Stimulated activated CD8-positive, alpha-beta memory T cell treated with anti-CD3 and anti-CD28 coated beads, Interleukin-12 subunit alpha, Interleukin-12 subunit beta, amount 100 ng/mL, for 24 hours (primary cell): ENCODE data around the gene CDC42SE2.
"Not testable (repeated sequence)": the region's sequence is repeated elsewhere in the genome, so short reads cannot be mapped to it uniquely, and the experiment has no call there.

Source experiments
- DNase-seq: peaks from one replicate; pipeline ENCODE4 v3.0.0-alpha.2; 2020; ENCODE audit errors: extremely low read depth

Gene CDC42SE2

DNA sequence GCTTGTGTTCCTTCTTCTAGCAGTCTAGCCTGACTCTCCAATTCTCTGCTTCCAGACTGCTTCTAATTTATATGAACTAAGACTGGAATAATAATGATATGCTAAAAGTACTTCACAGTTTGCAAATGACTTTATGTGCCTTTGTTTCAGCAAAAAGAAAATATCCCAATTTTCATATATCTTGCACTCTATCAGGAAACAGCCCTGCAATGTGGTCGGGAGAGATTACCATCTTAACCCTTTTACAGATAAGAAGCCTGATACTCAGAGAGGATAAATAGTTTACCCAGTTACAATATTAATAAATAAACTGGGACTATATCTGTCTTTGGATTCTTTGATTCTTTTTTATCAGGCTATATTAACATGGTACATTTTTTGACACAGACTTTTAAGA, 126.0 kb downstream of the CDC42SE2 start:
- no peak for DNase-seq

DNA sequence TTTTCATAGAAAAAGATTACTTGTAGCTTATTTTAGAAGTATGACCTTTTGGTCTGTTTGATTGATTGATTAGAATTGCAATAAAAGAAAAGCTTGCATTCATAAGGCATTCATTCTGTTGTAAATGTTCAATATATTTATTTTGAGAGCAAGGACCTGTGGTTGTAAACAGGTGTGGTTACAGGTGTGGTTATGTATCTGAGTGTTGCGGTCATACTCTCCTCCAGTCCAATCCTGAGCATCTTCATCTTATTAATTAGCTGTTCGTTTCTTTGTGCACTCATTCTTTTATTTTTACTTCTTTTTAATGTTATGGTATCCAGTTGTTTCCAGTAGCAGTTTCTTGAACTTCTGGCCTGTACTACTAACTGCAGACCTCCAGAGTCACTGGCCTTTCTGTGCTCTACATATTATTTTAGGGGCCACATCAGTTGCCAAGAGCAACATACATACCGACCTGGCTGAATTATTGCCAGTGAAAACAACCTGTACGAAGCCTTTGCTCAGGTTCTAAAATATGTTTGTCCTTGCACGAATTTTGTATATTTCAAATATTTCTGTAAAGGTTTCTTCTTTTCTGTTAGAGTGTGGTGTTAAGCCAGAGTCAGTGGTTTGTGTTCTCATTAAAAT, 128.7 kb downstream of the CDC42SE2 start:
- no peak for DNase-seq

DNA sequence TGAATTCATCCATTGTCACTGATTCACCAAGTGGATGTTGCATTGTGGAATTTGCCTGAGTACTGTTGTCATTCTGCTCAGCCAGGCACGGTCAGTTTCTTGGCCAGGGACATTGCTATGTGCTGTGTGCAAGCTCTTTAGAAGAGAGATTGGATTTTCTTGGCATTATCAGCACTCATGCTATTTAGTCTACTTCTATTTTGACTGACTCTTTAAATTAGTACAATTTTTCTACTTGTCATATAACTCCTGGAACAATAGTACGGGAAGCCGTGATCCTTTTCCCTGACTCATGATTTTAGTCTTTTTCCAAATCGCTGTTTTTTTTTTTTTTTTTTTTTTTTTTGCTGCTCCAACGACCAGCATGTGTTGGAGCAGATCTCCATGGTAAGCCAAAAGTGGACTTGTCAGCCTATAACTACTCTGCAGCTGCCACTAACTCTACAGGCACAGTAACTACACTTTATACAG, 129.7 kb downstream of the CDC42SE2 start:
- DNase-seq: no peak

DNA sequence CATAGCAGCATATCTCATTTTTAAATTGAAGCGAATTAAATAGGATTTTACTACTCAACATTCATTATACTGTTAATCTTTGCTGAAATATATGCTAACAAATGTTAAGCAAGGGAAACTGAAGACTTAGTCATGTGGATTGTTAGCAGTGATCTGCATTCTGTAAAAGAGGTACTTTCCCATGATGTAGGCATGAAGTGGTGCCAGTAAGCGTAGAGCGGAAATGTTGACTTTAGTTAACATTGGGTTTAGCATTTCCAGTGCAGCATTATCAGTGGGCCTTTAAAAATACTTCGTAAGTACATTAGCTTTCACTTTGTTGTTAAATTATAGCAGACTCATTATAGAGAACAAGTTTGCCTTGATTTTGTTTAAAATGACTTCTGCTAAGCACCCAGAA, 130.3 kb downstream of the CDC42SE2 start:
- DNase-seq: no peak

DNA sequence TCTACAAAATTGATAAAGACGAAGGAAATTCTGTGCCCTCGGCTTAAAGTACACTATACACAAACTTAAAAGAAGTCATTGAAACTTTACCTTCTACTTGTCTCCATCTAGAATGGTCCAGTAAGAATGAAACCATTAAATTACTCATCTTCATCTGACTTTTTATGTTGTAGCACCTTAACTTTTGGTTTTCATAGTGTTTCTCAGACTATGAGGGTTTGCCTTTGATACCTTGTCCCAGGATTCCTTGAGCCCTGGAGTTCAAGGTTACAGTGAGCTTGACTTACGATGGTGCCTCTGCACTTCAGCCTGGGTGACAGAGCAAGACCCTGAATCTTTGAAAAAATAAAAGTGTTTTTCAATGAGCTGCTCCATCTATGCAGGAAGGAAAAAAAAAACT, 132.2 kb downstream of the CDC42SE2 start:
- no peak for DNase-seq

DNA sequence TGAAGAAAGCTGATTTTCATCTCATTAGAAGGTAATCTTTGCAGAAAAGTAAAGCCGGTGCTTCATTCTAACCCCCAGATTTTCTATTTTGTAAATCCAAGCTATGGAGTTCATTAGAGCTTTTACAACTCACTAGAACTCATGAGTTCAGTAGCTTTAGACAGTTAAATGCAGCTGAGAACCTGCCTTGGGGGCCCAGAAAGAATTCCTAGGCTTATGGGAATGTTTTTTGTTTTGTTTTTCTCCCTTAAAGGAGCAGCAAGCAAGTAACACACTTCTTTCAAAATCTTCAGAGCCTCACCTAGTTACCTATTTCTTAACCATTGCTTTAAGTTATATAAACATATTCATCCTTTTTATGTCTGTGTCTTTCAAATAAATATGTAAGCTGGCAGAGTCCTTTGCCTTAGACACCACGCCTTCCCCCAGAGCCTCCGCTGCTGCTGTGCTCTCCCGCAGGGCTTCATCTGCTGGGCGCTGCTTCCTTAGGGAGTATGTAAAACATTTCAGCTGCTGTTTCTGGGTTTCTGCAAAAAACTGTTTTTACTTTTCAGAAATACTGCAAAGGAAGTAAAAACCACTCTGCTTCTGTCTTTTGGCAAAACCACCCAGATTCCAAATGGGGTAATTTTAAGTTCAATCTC, 132.9 kb downstream of the CDC42SE2 start:
- no peak for DNase-seq

DNA sequence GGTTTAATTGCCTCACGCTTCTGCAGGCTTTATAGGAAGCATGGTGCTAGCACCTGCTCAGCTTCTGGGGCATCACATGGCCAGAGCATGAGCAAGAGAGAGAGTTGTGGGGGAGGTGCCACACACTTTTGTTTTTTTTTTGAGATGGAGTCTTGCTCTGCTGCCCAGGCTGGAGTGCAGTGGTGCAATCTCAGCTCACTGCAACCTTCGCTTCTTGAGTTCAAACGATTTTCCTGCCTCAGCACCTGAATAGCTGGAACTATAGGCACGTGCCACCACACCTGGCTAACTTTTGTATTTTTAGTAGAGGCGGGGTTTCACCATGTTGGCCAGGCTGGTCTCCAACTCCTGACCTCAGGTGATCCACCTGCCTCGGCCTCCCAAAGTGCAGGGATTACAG, 135.2 kb downstream of the CDC42SE2 start:
- not testable (repeated sequence) for DNase-seq

DNA sequence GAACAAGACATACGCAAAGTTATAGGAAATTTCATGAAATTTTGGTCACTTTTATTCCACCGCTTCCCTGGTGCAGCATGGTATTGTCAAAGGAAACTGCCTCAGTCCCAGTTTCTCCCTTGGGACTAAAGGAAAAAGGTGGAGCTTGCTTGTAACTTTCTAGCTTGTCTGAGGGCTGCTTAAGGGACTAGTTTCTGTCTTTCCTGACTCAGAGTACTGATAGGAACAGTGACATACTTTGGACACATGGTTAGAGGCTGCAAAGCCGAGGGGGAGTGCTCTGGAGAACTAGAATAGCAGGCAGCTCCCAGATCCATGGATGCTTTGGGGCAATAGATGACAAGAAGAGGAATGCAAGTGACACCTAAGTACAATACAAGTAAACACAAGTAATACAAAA, 136.7 kb downstream of the CDC42SE2 start:
- DNase-seq: no peak

DNA sequence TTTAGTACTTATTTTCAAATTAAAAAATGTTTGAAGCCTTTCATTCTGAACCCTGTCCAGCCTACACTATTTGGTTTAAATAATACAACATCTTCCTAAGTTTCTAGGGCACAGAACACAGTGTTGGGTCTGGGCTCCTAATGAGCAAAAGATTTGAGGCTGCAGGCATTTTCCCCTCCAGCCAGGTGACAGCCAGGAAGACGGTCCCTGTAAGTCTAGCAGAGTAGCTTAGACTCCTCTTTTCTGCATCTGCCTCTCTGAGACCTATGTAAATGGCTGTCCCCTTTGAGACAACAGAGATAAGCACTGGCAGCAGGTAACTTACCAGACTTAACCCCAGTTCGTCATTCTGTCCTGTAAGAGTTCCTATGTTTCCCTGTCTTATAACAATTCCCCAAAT, 141.8 kb downstream of the CDC42SE2 start:
- no peak for DNase-seq

DNA sequence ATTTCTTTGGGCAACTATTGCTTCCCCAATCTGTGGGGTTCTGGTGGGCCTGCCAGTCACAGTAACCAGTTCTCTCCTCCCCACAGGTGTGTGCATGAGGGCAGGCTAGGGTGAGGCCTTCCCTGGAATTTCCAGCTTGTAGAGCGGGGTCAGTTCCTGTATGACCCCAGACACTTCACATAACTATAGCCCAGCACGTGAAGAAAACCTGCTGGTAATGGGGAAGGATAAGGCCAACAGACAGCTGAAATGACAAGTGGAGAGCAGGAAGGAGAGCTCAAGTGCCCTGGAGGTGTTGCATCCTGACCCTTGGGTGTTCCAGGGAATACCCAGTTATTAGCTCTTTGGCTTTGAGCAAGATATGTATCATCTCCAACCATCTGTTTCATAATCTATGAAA, 142.2 kb downstream of the CDC42SE2 start:
- no peak for DNase-seq

DNA sequence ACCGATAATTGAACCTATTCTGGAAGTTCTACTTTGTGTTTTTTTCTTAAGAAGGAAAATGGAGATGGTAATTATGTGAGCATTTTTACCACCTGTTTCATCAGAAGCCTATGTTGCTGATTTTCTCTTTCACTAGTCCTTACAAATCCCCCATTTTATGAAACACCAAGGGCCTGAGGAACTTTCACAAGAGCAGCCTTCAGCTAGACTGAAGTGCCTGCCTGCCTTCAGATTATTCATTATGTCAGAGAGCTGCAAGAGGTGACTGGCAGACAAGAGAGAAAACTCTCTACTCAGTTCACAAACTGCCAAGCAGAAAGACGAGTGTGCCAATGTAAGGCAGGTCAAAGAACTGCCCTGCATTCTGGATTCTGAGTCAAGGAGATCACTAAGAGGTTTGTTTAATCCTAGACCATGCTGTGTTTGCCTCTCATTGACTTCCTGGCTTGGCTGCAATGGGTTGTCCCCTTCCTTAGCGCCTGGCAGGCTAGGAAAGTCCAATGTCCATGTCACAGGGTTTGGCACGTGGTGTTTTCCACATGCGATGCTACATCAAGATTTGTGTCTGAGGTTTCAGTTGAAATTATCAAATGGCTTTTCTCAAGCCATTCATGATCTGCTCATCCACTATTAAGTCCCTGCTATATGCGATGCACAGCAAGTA, 143.3 kb downstream of the CDC42SE2 start:
- no peak for DNase-seq

DNA sequence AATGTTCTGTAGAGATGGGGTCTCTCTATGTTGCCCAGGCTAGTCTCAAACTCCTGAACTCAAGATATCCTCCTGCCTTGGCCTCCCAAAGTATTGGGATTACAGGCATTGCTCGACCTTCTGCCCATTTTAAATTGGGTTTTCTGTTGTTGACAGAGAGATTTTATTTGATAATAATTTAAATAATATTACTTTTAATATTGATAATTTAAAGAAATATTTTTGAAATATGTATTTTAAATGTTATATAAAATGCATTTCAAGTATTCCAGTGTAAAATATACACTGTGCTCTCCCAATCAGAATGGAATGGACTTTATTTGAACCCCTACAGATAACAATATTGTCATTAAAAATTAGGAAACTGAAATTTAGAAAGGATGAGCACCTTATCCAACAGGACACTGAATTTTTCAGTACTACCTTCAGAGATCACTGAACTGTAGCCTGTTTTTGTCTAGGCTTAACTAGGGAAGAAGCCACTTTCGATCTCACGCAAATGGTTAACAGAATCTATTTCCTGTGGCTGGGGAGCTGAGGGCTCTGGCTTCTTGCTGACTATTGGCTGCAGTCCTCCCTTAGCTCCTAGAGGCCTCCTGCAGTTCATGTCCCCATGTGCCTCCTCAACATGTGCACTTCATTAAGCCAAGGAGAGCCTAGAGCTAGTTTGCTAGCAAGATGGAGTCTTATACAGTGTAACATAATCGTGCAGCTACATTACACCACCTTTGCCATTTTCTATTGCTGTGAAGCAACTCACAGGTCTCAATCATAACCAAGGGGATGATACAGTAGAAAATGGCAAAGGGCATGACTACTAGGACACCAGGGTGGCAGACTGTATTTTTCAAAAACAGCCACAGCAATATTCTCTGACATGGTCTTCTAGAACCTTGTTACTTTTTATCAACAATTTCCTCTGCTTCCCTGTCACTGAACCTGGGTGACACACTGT, 150.0 kb downstream of the CDC42SE2 start:
- DNase-seq: no peak

DNA sequence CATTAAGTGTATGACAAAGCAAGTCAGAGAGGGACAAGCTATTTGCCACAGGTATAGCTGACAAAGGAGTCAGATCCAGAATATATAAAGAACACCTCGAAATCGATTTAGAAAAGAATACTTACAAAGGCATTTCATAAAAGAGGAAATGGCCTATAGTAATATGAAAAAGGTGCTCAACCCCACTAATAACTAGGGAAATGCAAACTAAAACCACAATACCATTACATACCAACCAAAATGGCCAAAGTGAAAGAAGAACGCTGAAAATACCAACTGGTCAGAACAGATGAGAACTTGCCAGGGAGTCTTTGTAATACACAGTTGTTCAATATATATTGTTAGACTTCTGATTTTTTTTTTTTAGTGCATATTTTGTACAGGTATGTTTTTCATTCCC, 152.9 kb downstream of the CDC42SE2 start:
- no peak for DNase-seq

DNA sequence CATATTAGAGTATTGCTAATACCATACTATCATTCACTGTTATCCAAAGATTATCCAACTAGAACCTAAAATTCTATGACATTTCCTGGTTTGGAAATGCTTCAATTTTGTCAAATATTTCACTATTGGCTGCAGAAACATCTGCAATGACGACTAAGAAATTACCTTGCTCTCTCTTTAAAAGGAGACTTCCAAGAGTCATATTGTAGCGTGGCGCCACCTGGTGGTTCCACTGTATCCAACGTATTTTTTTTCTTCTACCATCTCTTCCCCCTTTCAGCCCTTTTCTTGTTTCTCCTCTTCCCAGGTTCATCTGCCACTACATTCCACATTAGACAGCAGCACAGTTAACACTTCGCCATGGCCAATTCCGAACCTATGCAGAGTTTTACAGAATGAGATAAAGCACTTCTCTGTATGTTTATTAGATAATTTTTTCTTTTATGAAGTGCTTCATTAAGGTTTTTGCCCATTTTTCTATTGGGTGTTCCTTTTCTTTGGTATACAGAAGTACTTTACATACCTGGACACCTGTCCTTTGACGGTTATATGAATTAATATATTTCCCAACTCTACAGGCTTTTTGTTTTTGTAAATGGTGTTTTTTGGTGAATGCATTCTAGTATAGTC, 153.5 kb downstream of the CDC42SE2 start:
- peak; percentile 58 for DNase-seq

DNA sequence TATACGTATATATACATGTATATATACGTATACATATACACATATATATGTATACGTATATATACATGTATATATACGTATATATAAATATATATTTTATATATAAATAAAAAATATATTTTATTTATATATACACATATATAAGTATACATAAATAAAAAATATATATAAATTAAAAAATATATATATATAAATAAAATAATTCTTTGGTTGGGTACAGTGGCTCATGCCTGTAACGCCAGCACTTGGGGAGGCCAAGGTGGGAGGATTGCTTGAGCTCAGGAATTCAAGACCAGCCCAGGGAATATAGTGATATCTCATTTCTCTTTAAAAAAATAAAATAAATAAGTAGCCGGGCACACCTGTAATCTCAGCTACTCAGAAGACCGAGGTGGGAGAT, 155.0 kb downstream of the CDC42SE2 start:
- no peak for DNase-seq

DNA sequence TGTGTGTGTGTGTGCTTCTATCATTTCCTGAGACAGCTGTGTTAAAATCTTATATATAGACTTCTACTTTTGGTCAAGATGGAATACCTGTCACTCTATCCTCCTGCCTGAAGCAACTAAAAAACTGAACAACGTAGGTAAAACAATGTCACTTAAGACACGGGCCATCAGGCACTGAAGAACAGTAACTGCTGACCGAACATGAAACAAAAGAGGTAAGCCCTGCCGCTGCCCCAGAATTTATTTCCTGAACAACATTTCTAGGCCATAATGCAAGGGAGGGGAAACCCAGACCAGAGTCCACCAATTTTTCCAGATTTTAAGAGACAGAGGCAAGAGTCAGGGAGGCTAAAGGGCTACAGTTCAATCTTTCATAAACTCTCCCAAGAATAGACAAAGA, 156.0 kb downstream of the CDC42SE2 start:
- DNase-seq: no peak

DNA sequence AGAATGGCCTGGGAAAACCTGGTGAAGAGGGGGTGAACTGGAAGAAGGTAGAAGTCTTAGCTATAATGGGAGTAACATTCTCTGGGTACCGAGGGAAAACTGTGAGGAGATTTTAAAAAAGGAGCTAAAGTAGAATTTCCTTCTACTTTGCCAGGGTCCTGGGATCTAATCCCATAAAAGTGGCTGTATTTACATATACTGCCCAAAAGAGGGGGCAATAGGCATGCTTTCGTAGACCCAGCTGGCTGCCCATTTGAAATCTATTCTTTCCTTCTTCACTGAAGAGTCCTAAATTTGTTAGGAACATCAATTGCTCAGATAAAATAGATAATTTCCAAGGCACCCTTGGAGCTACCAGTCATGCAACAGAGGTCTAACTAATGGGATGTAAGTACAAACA, 159.2 kb downstream of the CDC42SE2 start:
- no peak for DNase-seq

DNA sequence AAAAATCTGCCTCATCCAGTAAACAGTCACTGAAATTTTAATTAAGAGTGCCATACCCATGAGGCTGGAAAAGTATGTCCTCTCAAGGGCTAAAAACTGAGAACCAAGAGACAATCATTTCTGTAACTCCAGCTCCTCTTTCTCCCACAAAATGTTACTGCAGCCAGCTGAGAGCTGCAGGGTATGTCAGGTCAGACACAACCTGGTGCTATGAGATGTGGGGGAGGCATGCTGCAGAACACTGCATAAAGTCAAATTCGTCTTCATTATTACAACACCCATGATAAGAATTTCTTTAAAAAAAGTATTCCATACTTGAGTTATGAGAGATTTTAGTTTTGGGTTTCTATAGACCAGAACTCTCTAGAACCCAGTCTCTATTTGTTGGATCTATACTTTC, 162.2 kb downstream of the CDC42SE2 start:
- no peak for DNase-seq

DNA sequence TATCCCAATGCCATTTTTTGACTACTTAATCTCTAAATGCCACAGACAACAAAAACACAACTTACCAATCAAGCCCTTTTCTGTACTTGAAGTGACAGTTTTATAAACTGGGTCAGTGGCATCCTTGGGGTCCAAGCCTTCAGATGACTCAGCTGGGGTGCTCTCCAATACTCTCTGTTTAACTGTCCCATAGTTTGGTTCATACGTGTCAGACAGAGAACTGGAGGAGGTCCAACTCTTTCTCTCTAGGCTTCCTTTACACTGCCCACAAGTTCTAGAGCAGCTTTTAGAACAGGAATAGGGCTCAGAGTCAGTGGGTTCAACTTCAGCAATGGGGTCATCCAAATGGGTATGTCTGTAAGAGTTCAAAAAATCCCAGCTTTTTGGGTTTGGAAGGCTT, 166.9 kb downstream of the CDC42SE2 start:
- no peak for DNase-seq

DNA sequence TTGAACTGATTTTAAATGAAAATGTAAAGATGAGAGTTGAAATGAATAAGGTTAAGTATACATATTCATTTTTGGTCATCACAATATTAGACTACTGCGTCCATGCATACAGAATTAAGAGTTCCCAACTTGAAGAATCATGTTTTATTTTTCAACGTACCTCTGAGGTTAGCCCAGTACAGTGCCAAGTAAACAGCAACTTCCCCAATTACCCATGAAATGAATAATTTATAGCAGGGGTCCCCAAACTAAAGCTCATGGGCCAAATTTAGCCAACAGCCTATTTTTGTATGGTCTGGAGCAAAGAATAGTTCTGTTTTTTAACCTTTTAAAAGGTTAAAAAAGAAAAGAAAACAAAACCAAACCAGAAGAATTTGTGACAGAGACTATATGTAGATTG, 167.9 kb downstream of the CDC42SE2 start:
- no peak for DNase-seq

DNA sequence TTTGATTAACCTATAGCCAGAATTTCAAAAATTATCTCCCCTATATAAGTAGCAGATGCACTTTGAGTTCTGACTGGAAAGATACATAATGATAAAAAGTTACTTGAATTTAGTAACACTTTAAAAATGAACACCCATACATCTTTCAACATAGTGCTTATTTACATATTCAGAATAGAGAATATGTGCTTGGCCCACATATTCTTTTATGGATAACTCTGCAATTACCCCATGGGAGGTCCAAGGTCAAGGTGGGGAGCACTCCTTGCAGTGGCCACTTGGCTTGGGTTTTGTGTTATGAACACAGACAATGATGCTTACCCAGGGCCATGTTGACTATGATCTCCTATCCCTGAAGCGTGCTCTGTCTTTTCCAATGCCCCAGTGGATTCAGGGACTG, 169.3 kb downstream of the CDC42SE2 start:
- no peak for DNase-seq

DNA sequence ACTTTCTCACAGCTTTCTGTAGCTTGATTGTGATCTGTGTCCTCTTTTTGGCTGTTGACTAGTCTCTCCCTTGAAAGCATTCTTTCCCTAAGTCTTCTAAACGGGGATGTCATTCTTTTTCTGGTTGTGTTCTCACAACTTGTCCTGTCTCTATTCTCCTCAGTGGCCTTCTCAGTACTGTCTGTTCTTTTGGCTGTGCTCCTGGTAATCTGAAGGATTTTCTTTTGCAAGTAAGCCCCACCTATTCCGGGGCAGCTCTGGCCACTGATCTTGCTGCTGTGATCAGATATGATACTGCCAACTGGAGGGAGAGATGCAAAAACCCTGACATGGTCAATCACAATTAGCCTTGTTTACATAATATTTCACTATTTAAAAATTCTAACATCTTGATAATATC, 172.2 kb downstream of the CDC42SE2 start:
- no peak for DNase-seq
